ENCODE data around the gene HEXIM1. TPM values are rescaled to one million over a fixed set of nuclear protein-coding genes. Genes with fewer than 3 reads are reported as not detected.
"Not testable (repeated sequence)": the region's sequence is repeated elsewhere in the genome, so short reads cannot be mapped to it uniquely, and the experiment has no call there.

The HEXIM1 gene
- total RNA-seq, 4 donors from 2014 or later: 48.3 to 56.3 (median 53.8) TPM

- Histone ChIP-seq H3K9me3 (no peaks in the 10 kb centered on the region), H3K27ac (no peak overlapping the region), H3K36me3 (peaks cover 0 to 76% of the 10 kb centered on the region in 2 donors), H3K27me3 (no peaks in the 10 kb centered on the region), H3K4me3 (no peak overlapping the region), H3K4me1 (peaks cover 0 to 28% (median 4%) of the 10 kb centered on the region in 3 donors)
- WGBS, 2 donors (ENCODE audit: low coverage in 1 of 2): 96% methylated on average over 5 of the region's 23 CpGs; no CpG with 5 or more reads in 1 of the 2 donors
- TF ChIP-seq POLR2A (IDR thresholded peaks at IDR 0.05) (no peak), EP300 (IDR thresholded peaks at IDR 0.05) (no peak)
- ATAC-seq: no peak
These were observed 29.6 kb upstream of the HEXIM1 start for GRCh38 chr17:45118691-45119090.

GRCh38 chr17:45119964-45120363 lies 28.3 kb upstream of the HEXIM1 start:
- WGBS, 2 donors (ENCODE audit: low coverage in 1 of 2): 60% methylated on average over 1 of the region's 8 CpGs; no CpG with 5 or more reads in 1 of the 2 donors
- ATAC-seq: no peak
- peaks cover 0 to 63% of the 10 kb centered on the region in 2 donors for H3K36me3 ChIP-seq

GRCh38 chr17:45120558-45120957 lies 27.7 kb upstream of the HEXIM1 start:
- Histone ChIP-seq H3K9me3 (no peaks in the 10 kb centered on the region), H3K27ac (no peak overlapping the region), H3K36me3 (peaks cover 0 to 57% of the 10 kb centered on the region in 2 donors), H3K4me3 (no peak overlapping the region), H3K4me1 (peaks cover 0 to 46% (median 15%) of the 10 kb centered on the region in 3 donors), H3K27me3 (no peaks in the 10 kb centered on the region)
- no peak for TF ChIP-seq CTCF (IDR thresholded peaks at IDR 0.05)
- TF ChIP-seq POLR2AphosphoS5 (IDR thresholded peaks at IDR 0.05): no peak
- no peak for TF ChIP-seq EP300 (IDR thresholded peaks at IDR 0.05)
- no peak for TF ChIP-seq POLR2A (IDR thresholded peaks at IDR 0.05)
- no CpG with 5 or more reads among the region's 22 CpGs for WGBS, 2 donors (ENCODE audit: low coverage in 1 of 2)
- no peak for ATAC-seq

More at GRCh38 chr17:45119964-45120363, 28.3 kb upstream of the HEXIM1 start:
- TF ChIP-seq POLR2A (IDR thresholded peaks at IDR 0.05) (no peak), EP300 (IDR thresholded peaks at IDR 0.05) (no peak), CTCF (IDR thresholded peaks at IDR 0.05) (no peak), POLR2AphosphoS5 (IDR thresholded peaks at IDR 0.05) (no peak)
- H3K4me1 ChIP-seq: peaks cover 0 to 41% (median 15%) of the 10 kb centered on the region in 3 donors
- H3K9me3 ChIP-seq: no peaks in the 10 kb centered on the region
- no peak overlapping the region for H3K4me3 ChIP-seq
- no peak overlapping the region for H3K27ac ChIP-seq
- H3K27me3 ChIP-seq: no peaks in the 10 kb centered on the region

- no peaks in the 10 kb centered on the region for H3K9me3 ChIP-seq
- no peaks in the 10 kb centered on the region for H3K27me3 ChIP-seq
- H3K36me3 ChIP-seq: peaks cover 0 to 52% of the 10 kb centered on the region in 2 donors
- TF ChIP-seq EP300 (IDR thresholded peaks at IDR 0.05) (no peak), POLR2AphosphoS5 (IDR thresholded peaks at IDR 0.05) (no peak), POLR2A (IDR thresholded peaks at IDR 0.05) (no peak)
- WGBS, 2 donors (ENCODE audit: low coverage in 1 of 2): 80% methylated on average over 1 of the region's 45 CpGs; no CpG with 5 or more reads in 1 of the 2 donors
- peaks cover 0 to 46% (median 15%) of the 10 kb centered on the region in 3 donors for H3K4me1 ChIP-seq
- H3K4me3 ChIP-seq: no peak overlapping the region
- ATAC-seq: no peak
- H3K27ac ChIP-seq: no peak overlapping the region
These were observed 27.2 kb upstream of the HEXIM1 start for GRCh38 chr17:45121055-45121454.

GRCh38 chr17:45123076-45123770 lies 25.1 kb upstream of the HEXIM1 start:
- Histone ChIP-seq H3K4me1 (peaks cover 0 to 63% (median 26%) of the 10 kb centered on the region in 3 donors), H3K4me3 (no peak overlapping the region), H3K27me3 (no peaks in the 10 kb centered on the region), H3K27ac (peak overlapping the region in 3 of 4 donors; percentile 21 to 68 (median 62)), H3K36me3 (peaks cover 0 to 32% of the 10 kb centered on the region in 2 donors), H3K9me3 (no peaks in the 10 kb centered on the region)
- ATAC-seq: no peak
- 89 to 96% methylated on average over 1 to 2 of the region's 6 CpGs for WGBS, 2 donors (ENCODE audit: low coverage in 1 of 2)
- TF ChIP-seq EP300 (IDR thresholded peaks at IDR 0.05): no peak

- TF ChIP-seq CTCF (IDR thresholded peaks at IDR 0.05) (no peak), EP300 (IDR thresholded peaks at IDR 0.05) (no peak), POLR2A (IDR thresholded peaks at IDR 0.05) (no peak), POLR2AphosphoS5 (IDR thresholded peaks at IDR 0.05) (no peak)
- 79 to 100% methylated on average over 4 to 5 of the region's 15 CpGs for WGBS, 2 donors (ENCODE audit: low coverage in 1 of 2)
- no peak overlapping the region for H3K4me3 ChIP-seq
These were observed 24.1 kb upstream of the HEXIM1 start for GRCh38 chr17:45123930-45124796.

GRCh38 chr17:45124797-45125122 lies 23.5 kb upstream of the HEXIM1 start:
- not testable (repeated sequence) for H3K9me3 ChIP-seq, ATAC-seq, H3K4me3 ChIP-seq, H3K27me3 ChIP-seq
- peaks cover 0 to 78% (median 33%) of the 10 kb centered on the region in 3 donors for H3K4me1 ChIP-seq
- H3K27ac ChIP-seq: peak overlapping the region in 3 of 4 donors; percentile 21 to 68 (median 62)
- peaks cover 0 to 16% of the 10 kb centered on the region in 2 donors for H3K36me3 ChIP-seq
- WGBS, 2 donors (ENCODE audit: low coverage in 1 of 2): 77 to 100% methylated on average over 1 to 3 of the region's 5 CpGs

More at GRCh38 chr17:45123930-45124796, 24.1 kb upstream of the HEXIM1 start:
- H3K27ac ChIP-seq: peak overlapping the region in 3 of 4 donors; percentile 21 to 68 (median 62)
- peaks cover 0 to 22% of the 10 kb centered on the region in 2 donors for H3K36me3 ChIP-seq
- peak; percentile 77 for ATAC-seq
- no peaks in the 10 kb centered on the region for H3K9me3 ChIP-seq
- no peaks in the 10 kb centered on the region for H3K27me3 ChIP-seq
- peaks cover 0 to 72% (median 30%) of the 10 kb centered on the region in 3 donors for H3K4me1 ChIP-seq

Measured in gastroesophageal sphincter (tissue), 4 donors.